ENCODE results near the gene MED27. TPM values are rescaled to one million over a fixed set of nuclear protein-coding genes. Genes with fewer than 3 reads are reported as not detected.
"Not testable (repeated sequence)": the region's sequence is repeated elsewhere in the genome, so short reads cannot be mapped to it uniquely, and the experiment has no call there.

The MED27 gene
- total and polyA plus RNA-seq, 8 donors, result 3.2 to 11.7 (median 5.8) TPM

GRCh38 chr9:132011896-132012295, 67.8 kb downstream of the MED27 start:
- Histone ChIP-seq H3K4me1 (peaks cover 0 to 14% (median 8%) of the 10 kb centered on the region in 3 donors), H3K27me3 (no peaks in the 10 kb centered on the region), H3K4me3 (no peak overlapping the region), H3K36me3 (no peaks in the 10 kb centered on the region), H3K9me3 (no peaks in the 10 kb centered on the region), H3K27ac (no peak overlapping the region)
- FAIRE-seq (no peak), DNase-seq (no peak), ATAC-seq (no peak)
- 76 to 88% methylated on average over 3 of the region's 3 CpGs for WGBS, 2 donors
- TF ChIP-seq CTCF (IDR thresholded peaks at IDR 0.05), result no peak
- intact Hi-C loops (cut with DNase I), result no loop called here

GRCh38 chr9:132011309-132011708, 68.4 kb downstream of the MED27 start:
- Histone ChIP-seq H3K27me3 (no peaks in the 10 kb centered on the region), H3K9me3 (no peaks in the 10 kb centered on the region), H3K36me3 (no peaks in the 10 kb centered on the region), H3K27ac (no peak overlapping the region), H3K4me3 (no peak overlapping the region), H3K4me1 (peaks cover 0 to 14% (median 8%) of the 10 kb centered on the region in 3 donors)
- no peak for ATAC-seq
- 70 to 82% methylated on average over 2 of the region's 2 CpGs for whole genome bisulfite sequencing, 2 donors
- intact Hi-C loops (cut with DNase I), result no loop called here
- no peak for TF ChIP-seq CTCF (IDR thresholded peaks at IDR 0.05)
- no peak for DNase-seq
- FAIRE-seq, result no peak

- intact Hi-C loops (cut with DNase I); H3K4me3 ChIP-seq; DNase-seq; H3K27me3 ChIP-seq; H3K9me3 ChIP-seq; H3K36me3 ChIP-seq; FAIRE-seq; H3K27ac ChIP-seq; ATAC-seq: not testable (repeated sequence)
- peaks cover 0 to 14% (median 8%) of the 10 kb centered on the region in 3 donors for H3K4me1 ChIP-seq
- WGBS, 2 donors, result 87 to 92% methylated on average over 1 to 2 of the region's 2 CpGs
These were observed 69.5 kb downstream of the MED27 start for GRCh38 chr9:132010201-132010600.

DNA sequence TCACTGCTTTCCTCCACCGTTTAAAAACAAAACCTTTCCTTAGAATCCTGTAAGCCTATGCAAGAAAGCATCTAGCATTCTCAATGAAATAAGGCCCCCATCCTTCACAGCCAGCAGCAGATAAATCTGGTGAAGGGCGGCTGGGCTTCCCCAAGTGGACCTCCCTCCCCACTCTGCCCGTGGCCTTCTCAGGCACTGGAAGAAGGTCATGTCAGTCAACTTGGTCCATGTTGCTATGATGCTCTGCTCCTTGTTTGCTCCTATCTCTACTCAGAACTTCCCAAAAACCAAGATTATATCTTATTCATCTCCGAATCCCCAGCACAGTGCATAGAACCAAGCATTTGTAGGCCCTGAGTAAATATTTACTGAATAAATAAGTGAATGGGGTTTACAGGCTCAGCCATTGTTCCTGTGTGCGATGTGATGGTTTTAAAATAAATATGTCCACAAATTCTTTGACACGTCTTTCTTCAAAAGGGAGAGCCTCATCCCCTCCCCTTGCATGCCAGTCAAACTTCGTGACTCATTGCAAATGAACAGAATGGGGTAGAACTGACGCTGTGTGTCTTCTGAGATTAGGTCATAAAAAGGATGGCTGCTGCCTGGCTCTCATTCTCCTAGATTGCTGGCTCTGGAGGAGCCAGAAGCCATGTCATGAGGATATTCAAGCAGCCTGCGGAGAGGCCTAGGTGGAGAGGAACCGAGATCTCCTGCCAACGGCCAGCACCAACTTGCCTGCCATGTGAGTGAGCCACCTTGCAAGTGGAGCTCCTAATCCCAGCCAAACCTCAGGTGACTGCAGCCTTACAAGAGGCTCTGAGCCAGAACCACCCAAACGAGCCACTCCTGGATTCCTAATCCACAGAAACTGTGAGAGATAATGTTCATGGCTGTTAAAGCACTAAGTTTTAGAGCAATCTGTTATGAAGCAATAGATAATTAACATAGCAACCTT, 70.5 kb downstream of the MED27 start:
- FAIRE-seq (no peak), ATAC-seq (no peak), DNase-seq (no peak)
- Histone ChIP-seq H3K27me3 (no peaks in the 10 kb centered on the region), H3K36me3 (no peaks in the 10 kb centered on the region), H3K9me3 (no peaks in the 10 kb centered on the region), H3K27ac (no peak overlapping the region), H3K4me3 (no peak overlapping the region), H3K4me1 (peaks cover 0 to 14% (median 8%) of the 10 kb centered on the region in 3 donors)
- TF ChIP-seq CTCF (IDR thresholded peaks at IDR 0.05), result no peak
- WGBS, 2 donors, result 88 to 89% methylated on average over 12 of the region's 12 CpGs
- intact Hi-C loops (cut with DNase I), result no loop called here

GRCh38 chr9:132008184-132008803, 71.4 kb downstream of the MED27 start:
- DNase-seq (no peak), FAIRE-seq (no peak), ATAC-seq (no peak)
- Histone ChIP-seq H3K4me1 (peaks cover 0 to 14% (median 7%) of the 10 kb centered on the region in 3 donors), H3K27me3 (no peaks in the 10 kb centered on the region), H3K9me3 (no peaks in the 10 kb centered on the region), H3K27ac (no peak overlapping the region), H3K36me3 (no peaks in the 10 kb centered on the region), H3K4me3 (no peak overlapping the region)
- intact Hi-C loops (cut with DNase I), result no loop called here
- TF ChIP-seq CTCF (IDR thresholded peaks at IDR 0.05), result no peak
- 65 to 67% methylated on average over 8 of the region's 8 CpGs for WGBS, 2 donors

Measured in pancreas (tissue), 10 donors.